DMS79 treated with DMSO at 0.1 percent for 48 hours (cell line): Measurements from ENCODE around the gene AHNAK2.

Source experiments
- DNase-seq: peaks from one replicate; lab custom pipeline; 2025; lab: John Stamatoyannopoulos, UW

The AHNAK2 gene

DNA sequence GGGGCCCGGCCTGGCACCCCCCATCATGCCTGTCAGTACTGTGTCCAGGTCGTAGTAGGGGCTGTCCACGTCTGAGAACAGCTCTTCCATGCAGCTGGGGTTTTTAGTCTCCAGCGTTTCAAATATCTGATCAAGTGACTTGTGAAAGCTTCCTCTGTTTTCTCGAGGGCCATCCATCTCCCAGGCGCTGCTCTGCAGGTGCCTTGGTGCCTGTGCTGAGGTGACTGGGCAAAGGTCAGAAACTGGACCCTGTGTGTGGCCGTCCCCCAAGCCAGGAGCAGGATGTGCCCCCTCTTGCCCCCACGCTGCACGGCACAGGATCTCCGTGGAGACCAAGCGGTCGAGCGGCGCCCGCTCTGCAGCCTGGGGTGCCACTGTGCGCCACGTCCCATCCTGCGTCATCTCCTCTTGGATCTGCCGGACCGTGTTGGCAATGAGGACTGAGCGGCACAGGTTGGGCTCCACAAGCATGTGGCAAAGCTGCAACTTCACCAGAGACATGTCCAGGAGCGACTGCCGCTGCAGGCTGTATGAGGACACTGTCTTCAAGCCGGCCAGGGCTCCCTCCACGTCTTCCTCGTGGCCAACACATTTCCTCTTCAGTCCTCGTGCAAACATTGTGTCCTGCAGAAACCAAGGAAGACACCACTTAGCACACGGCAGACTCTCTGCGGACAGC, 33.3 kb upstream of the AHNAK2 start:
- DNase-seq, result no peak

DNA sequence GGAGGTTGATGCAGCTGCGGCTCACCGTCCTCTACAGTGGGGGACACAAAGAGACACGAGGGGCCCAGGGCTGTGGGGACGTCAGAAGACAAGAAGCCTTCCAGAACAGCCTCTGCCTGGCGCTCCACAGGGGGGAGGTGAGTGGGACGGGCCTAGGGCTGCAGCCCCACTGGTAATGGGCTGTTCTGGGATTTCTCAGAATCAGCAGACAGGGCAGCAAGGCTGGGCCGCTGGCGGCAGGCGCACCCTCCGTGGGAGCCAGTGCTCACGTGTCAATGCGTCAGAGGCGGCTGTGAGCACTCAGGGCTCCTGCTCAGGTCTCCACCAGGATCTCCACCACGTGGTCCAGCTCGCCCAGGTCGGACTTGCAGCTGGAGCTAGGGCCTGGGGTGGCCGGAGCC, 32.7 kb upstream of the AHNAK2 start:
- no peak for DNase-seq

DNA sequence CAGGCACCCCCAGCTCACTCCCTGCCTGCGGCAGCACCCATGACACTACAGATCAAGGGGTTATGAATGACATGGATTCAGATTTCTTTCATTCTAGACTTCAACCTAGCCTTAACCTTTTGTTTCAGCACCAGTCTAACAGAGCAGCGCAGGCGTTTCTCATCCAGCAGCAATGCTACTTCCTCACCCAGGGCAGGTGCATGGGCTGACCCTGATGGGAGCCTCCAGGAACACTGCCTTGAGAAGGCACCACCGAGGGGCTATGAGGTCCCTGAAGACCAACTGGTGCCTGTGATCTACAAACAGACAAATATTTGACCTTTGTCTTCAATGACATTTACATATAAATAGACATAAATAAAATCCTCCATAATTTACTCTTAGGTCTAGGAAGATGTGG, 31.9 kb upstream of the AHNAK2 start:
- DNase-seq, result no peak

DNA sequence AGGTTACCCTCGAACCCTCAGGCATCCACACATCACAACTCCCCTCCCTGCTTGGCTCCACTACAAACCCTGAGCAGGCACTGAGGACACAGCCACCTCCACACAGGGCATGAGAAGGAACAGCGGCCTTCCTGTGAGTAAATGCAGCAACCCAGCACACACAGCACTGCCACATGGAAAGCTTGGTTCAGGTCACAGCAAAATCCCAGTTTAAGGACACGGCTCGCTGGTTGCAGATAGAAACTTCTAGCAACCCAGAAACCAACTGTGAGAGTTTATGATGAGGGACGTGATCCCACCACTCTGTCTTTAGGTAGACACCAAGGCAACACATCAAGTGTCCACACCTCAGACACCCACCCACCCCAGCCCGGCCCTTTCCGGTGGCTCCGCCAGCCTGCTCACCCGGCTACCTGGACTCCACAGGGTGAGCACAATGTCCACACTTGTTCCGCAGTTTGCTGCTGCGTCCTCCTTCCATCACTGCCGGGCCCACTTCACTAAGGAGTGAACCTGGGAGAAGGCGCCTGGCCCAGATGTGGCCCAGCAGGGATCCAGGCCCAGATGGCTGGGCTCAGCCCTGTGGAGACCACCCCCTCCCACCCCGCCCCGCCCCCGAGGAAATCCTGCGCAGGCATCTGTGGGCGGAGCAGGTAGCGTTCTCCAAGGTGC, 29.6 kb upstream of the AHNAK2 start:
- no peak for DNase-seq

DNA sequence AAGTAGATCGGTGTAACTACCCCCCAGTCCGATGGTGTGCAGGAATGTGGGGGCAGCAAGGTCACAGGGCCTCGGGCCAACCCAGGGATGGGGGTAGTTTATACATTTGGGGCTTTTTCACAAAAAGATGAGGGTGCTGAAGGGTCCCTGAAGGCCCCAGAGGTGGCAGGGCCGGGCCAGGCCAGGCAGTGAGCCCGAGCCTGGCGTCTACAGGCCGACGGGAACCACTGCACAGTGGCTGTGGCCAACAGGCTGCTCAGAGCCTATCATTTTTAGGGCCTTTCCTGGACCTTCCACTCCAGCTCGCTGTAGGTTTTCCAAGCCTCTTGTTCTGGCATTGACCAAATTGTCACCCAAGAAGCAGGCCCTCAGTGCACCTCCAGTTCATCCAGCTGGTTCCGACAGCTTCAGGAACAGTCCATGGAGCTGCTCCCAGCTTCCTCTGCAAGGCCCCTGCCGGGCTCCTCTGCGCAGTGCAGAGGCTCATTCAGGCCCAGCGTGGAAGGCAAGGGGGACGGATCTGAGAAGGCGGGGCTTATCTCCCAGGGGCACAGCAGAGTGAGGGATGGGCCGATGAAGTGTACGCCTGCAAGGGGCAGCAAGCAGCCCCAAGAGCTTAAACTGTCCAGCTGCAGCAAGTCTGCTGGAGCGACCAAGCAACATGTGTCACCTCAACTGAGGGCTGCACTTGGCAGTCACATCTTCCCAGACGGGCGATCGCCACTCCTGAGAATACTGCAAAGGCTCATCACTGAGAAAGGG, 28.8 kb upstream of the AHNAK2 start:
- DNase-seq, result no peak

DNA sequence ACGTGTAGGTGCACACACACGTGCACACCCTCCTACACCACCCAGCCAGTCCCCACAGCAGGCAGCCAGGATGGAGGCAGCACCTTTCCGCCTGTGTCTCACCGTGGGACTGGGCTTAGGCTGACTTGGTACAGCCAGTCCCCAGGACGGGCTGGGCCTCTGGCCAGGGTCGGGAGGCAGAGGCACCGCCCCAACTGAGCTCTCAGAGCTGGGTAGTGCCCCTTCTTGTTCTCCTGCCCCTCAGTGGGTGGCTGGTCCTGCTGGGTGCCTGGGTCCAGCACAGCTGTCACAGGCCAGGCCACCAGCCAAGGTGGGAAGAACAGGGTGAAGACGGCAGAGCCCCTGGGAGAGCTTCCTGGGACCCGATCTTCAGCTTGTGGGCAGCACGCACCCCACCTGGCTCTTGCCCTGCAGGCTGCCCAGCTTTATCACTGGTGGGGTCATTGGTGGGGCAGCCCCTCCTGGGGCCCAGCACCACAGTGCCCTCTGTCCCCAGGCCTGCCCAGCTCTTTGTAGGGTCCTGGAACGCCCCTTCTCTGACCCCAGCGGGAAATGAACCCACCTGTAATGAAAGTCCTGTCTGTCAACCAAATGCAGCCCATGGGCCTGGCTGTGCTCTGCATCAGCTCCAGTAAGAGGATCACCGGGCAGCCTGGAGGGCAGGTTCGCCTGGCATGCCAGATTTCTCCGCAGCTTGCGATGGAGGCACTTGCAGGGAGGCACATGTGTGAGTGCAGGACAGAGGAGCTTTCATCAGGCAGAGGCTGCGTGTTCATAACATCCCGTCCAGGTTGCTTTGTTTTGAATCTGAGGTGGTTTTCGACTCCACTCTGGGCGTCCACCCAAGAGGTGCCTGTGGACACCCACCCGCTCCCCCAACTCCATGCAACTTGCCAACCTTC, 28.0 kb upstream of the AHNAK2 start:
- no peak for DNase-seq

DNA sequence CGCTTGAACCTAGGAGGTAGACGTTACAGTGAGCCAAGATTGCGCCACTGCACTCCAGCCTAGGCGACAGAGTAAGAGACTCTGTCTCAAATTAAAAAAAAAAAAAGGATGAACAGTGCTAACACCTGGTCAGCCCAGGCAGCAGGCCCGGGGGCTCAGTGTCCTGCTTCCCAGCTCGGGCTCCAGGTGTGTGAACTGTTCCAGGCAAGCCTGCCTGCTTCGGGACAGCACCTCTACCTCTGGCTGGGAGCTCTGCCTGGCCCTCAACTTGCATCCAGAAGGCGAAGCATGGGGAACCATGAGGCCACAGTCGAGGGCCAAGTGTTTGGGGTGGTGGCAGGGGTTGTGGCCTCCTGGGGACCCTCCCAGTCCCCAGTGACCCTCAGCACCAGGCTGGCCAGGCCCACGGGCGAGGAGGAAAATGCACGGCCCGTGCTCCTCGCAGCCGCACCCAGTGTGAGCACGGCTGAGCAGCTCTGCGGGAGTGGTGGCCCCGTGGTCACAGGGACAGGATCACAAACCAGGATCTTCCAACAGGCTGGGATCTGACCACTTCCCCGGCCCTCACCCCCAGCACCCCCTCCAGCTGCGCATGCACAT, 27.3 kb upstream of the AHNAK2 start:
- no peak for DNase-seq

DNA sequence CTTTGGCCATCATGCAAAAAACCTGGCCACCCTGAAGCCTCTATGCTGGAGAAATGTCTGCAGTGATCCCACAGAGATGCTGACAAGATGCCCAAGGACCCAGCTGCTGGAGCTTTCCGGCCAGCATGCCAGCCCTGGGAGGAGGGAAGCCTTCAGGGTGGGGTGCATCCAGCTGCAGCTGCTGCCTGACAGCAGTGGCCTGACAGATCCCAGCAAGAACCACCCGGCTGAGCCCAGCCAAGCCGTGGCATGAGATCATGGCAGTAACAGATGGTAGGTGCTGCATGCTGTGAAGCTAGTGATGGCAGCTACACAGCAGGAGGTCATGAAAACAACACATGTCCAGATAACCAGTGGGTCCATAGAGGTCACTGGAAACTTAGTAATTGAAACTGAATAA, 21.2 kb upstream of the AHNAK2 start:
- no peak for DNase-seq

DNA sequence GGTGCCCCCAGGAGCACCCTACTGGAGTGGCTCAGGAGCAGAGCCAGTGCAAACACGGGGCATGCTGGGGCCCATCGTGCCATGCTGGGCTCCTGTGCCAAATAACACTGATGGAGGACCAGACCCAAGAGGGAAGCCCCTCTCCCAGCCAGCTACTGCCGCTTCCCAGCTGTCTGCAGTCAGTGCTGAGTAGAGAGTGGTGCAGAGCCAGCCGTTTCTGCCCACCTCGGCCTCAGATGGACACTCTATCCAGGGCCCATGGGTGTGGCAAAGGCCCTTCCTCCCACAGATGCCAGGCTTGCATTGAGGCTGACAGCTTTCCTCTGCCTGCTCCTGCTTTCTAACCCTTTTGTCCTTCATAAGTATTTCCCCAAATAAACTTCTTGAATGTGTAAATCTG, 20.6 kb upstream of the AHNAK2 start:
- DNase-seq, result peak; percentile 90

DNA sequence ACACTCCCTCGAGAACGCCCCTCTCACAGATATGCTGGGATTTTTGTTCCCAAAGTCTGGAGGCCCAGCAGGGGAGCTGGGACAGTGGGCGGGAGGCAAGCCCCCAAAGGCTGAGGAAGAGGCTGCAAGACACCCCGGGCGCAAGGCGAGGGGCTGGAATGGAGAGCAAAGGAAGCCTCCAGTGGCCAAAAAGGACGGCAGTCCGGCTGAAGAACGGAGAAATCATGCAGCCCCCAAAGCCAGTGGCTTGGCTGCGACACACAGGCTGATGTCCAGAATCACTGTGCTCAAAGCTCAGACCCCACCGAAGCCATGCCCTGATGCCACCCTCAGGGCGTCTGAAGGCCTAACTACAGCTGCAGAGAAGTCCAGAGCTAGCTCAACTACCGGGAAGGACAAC, 18.3 kb upstream of the AHNAK2 start:
- DNase-seq, result no peak

DNA sequence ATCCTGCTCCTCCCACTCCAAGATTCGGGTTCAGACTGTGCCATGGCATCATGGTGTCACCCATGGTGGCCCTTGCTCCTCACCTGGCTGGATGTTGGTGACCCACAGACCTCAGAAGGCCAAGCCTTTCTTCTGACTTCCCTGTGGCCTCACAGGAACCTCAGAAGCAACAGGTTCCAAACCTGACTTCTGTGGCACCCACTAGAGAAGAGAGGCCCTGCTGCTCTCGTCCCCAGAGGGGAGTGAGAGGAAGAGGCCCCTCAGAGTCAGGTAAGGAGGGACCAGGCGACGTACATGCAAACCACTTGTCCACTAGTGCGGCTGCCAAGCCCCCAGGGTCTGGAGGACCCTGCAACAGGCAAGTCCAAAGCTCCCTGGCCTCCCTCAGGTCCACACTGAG, 17.9 kb upstream of the AHNAK2 start:
- no peak for DNase-seq

DNA sequence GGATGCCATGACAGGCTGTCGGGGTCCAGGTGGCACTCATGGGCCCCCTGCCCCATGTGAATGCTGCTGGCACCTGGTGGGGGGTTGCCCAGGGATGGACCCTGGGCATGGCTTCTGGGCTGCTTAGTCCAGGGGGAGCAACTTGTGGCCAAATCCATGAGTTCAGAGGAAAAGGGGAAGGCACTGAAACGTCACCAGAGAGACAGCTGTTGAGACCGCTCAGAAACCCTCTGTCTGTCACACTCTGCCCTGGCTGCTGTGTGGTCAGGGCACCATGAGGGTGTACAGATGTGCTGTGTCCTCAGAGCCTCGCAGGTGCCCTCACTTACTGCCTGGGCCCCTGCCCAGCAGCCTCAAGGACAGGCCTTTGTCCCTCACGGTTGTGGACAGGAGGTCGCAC, 16.8 kb upstream of the AHNAK2 start:
- DNase-seq, result no peak

DNA sequence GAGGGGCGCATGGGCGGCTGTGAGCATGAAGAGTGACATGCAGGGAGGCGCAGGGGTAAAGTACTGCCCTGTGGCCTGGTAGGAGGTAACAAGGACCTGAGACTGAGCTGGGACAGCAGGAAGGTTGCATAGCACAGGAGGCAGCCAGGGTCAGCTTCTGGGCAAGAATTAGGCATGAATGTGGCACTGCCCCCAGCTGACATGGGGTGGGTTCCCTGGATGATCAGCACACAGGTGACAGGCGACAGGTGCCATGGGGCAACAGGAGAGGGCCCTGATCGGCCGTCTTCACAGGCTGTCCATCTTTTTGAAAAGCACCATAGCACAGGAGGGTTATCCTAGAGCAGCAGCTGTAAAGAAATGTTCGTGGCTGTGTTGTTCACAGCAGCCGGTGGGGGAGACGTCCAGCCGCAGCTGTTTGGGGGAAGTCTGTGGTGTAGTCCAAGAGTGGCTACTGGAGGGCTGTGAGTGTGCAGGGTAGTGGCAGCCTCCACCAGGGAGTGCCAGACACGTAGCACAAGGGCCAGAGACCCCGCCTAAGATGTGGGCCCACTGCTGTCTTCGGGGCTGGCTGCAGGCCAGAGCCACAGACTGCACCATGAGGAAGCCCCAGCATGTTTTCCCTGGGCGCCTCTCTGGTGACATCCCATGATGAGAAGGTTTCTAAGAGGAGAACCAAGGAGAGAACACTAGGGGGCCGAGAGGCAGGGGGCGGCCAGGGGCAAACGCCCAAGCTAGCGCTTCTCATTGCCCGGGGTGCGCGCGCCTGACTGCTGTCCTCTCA, 15.8 kb upstream of the AHNAK2 start:
- no peak for DNase-seq

DNA sequence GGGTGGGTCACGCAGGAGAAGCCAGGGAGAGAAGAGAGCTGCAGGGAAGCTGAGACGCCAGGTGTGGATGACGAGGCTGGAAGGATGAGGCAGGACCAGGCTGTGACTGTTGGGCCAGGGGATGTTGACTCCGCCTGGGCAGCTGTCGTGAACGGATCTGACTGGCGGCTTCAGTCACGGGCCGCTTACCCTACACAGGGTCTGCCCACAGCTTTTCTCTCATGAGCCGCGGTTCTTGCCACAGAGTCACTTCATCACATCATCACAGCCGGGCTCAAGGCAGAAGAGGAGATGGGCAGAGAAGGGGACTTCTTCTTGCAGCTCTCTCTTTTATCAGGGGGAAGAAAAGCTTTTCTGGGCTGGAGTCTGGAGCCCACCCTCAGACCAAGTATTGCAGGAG, 15.1 kb upstream of the AHNAK2 start:
- DNase-seq, result no peak

DNA sequence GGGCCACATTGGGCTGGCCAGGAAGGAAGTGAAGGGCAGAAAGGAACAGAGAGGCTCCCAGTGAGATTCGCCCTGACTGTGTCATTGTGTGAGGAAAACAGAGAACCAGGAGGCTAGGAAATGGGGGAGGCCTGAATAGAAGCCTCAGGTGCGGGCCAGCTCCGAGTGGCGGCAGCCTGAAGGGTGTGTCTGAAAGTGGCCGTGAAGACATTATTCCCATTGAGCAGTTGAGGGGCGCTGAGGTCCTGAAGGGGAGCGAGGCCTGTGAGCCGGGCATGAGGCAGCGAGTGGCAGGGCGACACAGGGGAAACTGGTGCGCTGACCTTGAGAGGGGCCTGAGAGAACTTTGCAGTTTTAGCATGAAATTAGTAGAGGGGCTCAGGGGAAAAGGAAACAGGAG, 14.3 kb upstream of the AHNAK2 start:
- no peak for DNase-seq

DNA sequence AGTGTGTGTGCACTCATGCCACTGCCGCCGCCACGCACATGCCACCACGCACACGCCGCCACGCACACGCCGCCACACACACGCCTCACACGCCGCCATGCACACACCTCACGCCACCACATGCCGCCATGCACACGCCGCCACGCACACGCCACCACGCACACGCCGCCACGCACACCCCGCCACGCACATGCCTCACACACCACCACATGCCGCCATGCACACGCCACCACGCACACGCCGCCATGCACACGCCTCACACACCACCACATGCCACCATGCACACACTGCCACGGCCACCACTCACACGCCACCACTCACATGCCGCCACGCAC, 13.7 kb upstream of the AHNAK2 start:
- no peak for DNase-seq

DNA sequence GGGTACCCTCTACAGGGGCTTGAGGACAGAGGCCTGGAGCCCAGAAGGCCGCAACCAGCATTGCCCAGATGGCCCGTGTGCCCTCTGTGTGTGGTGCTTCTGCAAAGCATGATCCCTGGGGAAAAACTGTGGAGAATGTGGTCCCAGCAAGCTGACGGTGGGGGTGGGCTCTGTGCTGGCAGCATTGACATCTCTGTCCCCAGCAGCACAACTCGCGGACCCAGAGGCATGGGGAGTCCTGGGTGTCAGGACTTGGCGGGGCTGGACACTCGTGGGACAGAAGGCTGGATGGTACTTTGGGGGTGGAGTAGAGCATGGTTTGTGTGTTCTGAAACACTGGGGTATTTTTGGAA, 11.8 kb upstream of the AHNAK2 start:
- no peak for DNase-seq

DNA sequence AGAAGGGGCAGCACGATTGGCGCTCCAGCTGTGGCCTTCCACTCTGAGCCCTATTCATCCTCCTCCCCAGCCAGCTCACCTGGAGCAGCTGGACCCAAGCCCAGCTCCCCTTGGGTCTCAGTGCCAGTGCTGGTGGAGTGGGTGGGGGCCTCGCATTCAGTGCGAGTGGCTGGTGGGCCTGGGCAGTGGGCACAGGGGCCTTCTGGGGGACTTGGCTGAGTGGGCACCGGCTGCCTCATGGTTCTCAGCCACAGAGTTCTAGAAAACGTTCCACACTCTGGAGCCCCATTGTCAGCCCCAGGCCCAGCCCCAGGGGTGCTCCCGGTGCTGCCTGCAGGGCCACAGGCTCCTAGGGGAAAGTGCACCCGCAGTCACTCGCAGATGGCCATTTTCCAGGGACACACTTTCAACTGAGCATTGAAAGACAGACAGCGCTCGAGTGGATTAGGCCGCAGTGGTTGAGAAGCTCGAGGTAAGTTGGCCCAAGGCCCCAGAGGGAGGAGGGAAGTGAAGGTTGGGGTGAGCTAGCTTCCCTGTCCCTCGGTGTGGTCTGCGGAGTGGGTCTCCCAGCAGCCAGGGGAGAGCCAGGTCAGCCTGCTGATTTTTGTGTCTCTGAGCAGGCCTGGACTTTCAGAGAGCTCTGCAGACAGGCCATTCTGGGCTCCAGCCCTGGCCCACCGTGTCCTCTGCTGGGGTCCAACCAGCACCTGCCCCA, 11.2 kb upstream of the AHNAK2 start:
- no peak for DNase-seq

DNA sequence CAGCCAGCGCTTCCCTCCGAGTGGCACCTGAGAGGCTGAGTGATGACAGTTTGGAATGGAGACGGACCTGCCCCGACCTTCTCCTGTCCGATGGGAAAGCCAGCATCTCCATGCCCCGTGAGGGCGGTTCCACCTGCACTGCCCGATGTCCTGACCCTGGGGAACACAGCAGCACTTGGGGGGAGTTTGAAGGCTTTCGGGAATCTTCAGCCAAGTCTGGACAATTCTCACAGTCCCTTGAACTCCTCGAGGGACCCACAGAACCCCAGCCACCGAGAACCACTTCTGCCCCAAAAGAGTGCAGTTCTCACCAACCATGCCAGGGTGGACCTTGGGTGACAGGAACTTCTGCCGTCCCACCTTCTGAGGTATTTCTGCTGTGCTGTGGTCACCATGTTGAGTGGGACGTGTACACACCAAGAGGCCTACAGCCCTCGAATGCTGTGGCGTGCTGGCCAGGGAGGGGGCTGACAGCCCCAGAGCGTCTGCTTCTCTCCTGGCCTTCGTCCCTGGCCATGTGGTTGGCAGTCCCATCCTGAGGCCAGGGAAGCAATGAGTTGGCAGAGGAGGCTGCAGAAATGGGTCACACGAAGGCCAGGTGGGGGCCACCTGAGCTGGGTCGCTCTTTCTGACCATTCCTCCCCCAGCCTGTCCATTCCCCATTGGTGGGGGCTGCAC, 8.5 kb upstream of the AHNAK2 start:
- no peak for DNase-seq
